Activated T-helper 9 cell treated with anti-CD3 and anti-CD28 coated beads, Interleukin-2, amount 50 U/mL, for 16 hours (primary cell): ENCODE results near the gene FLVCR2.
"Not testable (repeated sequence)": the region's sequence is repeated elsewhere in the genome, so short reads cannot be mapped to it uniquely, and the experiment has no call there.

Experiments used
- DNase-seq: peaks from one replicate; pipeline ENCODE4 v3.0.0-alpha.2; 2020; ENCODE audit warnings: low read depth

Gene FLVCR2

GRCh38 chr14:75662966-75663365, 84.5 kb downstream of the FLVCR2 start:
- DNase-seq = no peak

GRCh38 chr14:75667099-75667765, 88.8 kb downstream of the FLVCR2 start:
- no peak for DNase-seq

- no peak for DNase-seq
Measured at GRCh38 chr14:75672605-75673192, 94.3 kb downstream of the FLVCR2 start.

- DNase-seq = no peak
Measured at GRCh38 chr14:75673345-75674035, 95.1 kb downstream of the FLVCR2 start.

DNA sequence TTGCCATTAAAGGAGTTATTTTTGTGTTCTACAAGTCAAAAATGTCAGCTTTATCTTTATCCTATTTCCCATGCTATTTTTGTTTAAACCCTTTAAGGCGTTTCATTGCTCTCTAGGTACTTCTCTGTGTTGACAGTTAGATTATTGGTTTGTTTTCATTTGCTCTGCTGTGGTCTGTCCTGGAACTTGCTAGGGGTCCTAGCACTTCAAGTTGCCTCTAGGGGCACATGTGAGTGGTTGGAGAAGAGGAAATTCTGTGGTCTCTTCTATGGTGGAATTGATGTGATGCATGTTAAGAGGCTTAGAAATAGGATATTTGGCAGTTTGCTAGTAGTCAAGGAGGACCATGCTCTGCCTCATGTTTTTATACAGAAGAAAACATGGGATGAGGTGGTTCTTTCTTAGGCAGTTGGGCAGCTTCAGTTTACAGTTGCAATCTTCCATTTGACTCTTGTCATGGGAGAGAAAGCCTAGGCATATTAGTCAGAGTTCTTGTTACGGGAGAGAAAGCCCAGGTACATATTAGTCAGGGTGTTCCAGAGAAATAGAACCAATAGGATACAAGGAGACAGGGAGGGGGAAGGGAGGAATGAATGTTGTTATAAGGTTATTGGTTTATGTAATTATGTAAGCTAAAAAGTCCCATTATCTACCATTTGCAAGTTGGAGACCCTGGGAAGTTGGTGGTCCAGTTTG, 97.0 kb downstream of the FLVCR2 start:
- DNase-seq = no peak

DNA sequence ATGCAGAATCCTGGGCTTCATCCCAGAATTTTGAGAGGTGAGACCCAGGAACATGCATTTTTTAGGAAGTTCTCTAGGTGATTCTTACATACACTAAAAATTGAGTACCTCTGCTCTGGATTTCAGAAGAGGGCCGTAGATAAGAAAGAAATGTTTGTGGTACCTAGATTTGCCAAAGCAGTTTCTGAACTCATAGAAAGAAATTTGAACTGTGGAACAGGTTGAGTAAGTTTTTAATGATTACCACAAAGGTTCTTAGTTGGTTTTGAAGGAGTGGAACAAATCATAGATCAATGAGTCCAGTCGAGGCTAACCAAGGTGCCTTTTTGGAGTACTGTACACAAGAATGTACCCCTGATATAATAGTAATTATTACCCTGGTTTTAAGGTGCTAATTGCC, 107.5 kb downstream of the FLVCR2 start:
- DNase-seq = no peak

DNA sequence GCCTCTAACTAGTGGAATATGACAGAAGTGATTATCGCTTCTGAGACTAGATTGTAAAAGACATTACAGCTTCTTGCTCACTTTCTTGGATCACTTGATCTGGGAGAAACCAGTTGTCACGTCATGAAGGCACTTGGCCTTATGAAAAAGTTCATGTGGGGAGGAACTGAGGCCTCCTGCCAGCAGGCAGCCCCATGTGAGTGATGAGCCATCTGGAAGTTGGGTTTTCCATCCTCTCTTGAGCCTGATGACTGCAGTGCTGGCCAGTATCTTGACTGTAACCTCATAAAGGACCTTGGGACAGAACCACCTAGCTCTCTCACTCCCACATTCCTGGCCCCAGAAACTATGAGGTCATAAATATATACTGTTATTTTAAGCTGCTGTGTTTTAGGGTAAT, 110.6 kb downstream of the FLVCR2 start:
- DNase-seq = no peak

GRCh38 chr14:75690010-75690409, 111.6 kb downstream of the FLVCR2 start:
- no peak for DNase-seq

GRCh38 chr14:75695025-75695424, 116.6 kb downstream of the FLVCR2 start:
- not testable (repeated sequence) for DNase-seq

- no peak for DNase-seq
Measured at GRCh38 chr14:75697386-75697785, 119.0 kb downstream of the FLVCR2 start.
